Measurements from ENCODE around the gene KCTD21. TPM values are rescaled to one million over a fixed set of nuclear protein-coding genes. Genes with fewer than 3 reads are reported as not detected.
"Not testable (repeated sequence)": the region's sequence is repeated elsewhere in the genome, so short reads cannot be mapped to it uniquely, and the experiment has no call there.

KCTD21 gene
- total and polyA plus RNA-seq, 2 experiments from 2014 or later = 5.7 to 13.1 TPM

- Histone ChIP-seq H3K9me2 (ENCODE audit: insufficient read depth) (no peaks in the 10 kb centered on the region), H3K9ac (no peak overlapping the region), H3K27ac (no peak overlapping the region), H3K4me2 (ENCODE audit: unreplicated experiment) (no peak overlapping the region), H2AFZ (no peak overlapping the region), H4K20me1 (ENCODE audit: insufficient read depth) (no peaks in the 10 kb centered on the region), H3K4me3 (no peak overlapping the region), H3K9me3 (ENCODE audit: low read depth) (no peaks in the 10 kb centered on the region), H3K27me3 (replicated peaks; ENCODE audit: insufficient read depth) (no peaks in the 10 kb centered on the region), H3K79me2 (ENCODE audit: insufficient read depth) (no peaks in the 10 kb centered on the region), H3K36me3 (ENCODE audit: low read depth) (no peaks in the 10 kb centered on the region), H3K4me1 (ENCODE audit: insufficient read depth) (no peaks in the 10 kb centered on the region), H3F3A (ENCODE audit: insufficient read depth) (no peaks in the 10 kb centered on the region)
- in situ Hi-C loops (cut with MboI) = loop anchor here (10.0 kb wide), 1 partner anchor 341 kb away; no protein-coding TSS in a partner anchor
- no peak for DNase-seq
- 89 to 96% methylated on average over 9 of the region's 9 CpGs for WGBS, 2 experiments (ENCODE audit: low coverage in 1 of 2, low lambda C conversion rate in 2 of 2, missing lambda C conversion rate in 2 of 2)
- no peak for TF ChIP-seq EZH2phosphoT487 (IDR thresholded peaks at IDR 0.05; ENCODE audit: insufficient read depth, low read depth)
- TF ChIP-seq EZH2 (IDR thresholded peaks at IDR 0.05; ENCODE audit: insufficient read depth, poor library complexity, severe bottlenecking) = no peak
These were observed 35.0 kb upstream of the KCTD21 start for GRCh38 chr11:78223320-78223954.

DNA sequence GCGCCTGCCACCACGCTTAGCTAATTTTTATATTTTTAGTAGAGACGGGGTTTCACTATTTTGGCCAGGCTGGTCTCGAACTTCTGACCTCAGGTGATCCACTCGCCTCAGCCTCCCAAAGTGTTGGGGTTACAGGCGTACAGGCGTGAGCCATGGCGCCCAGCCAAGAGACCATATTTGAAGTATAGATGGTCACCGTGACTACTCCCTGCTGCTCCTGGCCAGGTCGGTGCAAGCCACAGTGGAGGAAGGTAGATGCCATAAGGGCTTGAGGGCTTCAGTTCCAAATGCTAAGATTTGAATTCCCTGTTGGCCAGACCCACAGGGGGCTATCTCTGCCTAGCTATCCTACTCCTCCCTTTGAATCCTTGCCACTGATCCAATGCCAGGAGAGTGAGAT lies 34.3 kb upstream of the KCTD21 start:
- not testable (repeated sequence) for H3K4me3 ChIP-seq; H3K9ac ChIP-seq; H3K79me2 ChIP-seq (ENCODE audit: insufficient read depth); H3K27me3 ChIP-seq (replicated peaks; ENCODE audit: insufficient read depth); H3F3A ChIP-seq (ENCODE audit: insufficient read depth); DNase-seq; H3K9me2 ChIP-seq (ENCODE audit: insufficient read depth); H2AFZ ChIP-seq; H3K36me3 ChIP-seq (ENCODE audit: low read depth); H3K9me3 ChIP-seq (ENCODE audit: low read depth); H3K27ac ChIP-seq; H4K20me1 ChIP-seq (ENCODE audit: insufficient read depth); H3K4me1 ChIP-seq (ENCODE audit: insufficient read depth); H3K4me2 ChIP-seq (ENCODE audit: unreplicated experiment)
- in situ Hi-C loops (cut with MboI) = loop anchor here (10.0 kb wide), 1 partner anchor 342 kb away; no protein-coding TSS in a partner anchor
- WGBS, 2 experiments (ENCODE audit: low coverage in 1 of 2, low lambda C conversion rate in 2 of 2, missing lambda C conversion rate in 2 of 2) = 80 to 81% methylated on average over 10 of the region's 10 CpGs

DNA sequence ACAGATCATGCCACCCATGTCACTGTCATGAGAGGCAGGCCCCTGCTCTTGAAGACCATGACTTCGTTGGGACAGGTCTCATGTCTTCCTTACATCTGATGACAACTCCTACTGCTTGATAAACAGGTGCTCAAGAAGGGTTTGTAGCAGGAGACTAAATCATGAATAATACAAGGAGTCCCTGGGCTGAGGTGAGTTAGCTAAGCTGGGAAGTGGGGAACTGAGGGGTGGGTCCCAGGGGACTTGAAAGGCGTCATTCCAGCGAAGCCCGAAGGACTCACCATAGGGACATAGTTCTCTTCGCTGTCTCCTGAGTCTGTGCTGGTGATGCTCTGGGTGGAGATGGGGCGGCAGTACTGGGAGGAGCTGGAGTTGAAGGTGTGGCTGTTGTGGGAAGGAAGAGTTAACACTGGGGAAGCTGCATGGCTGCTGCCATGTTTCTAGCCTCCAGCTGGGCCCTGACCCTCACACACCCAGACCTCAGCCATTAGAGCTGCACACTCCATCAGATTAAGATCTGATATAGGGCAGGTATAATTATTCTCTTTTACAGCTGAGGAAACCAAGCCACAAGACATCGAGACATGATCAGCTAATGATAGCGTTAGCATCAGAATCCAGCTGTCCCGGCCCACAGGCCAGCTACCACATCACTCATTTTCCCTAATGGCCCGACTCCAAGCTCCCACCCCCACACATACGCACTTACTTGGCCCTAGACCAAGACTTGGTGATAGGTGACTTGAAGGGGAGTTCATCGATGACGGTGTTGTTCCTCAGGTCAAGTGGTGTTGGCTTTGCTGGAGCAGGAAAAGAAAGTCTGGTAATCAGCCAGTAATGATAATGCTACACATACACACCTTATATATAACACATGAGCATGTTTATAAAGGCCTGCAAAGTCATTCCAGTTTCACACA lies 33.2 kb upstream of the KCTD21 start:
- H2AFZ ChIP-seq = no peak overlapping the region
- in situ Hi-C loops (cut with MboI) = loop anchor here (10.0 kb wide), 1 partner anchor 343 kb away; no protein-coding TSS in a partner anchor
- H3K79me2 ChIP-seq (ENCODE audit: insufficient read depth) = no peaks in the 10 kb centered on the region
- H3K9me2 ChIP-seq (ENCODE audit: insufficient read depth) = no peaks in the 10 kb centered on the region
- no peak overlapping the region for H3K27ac ChIP-seq
- H3K36me3 ChIP-seq (ENCODE audit: low read depth) = no peaks in the 10 kb centered on the region
- WGBS, 2 experiments (ENCODE audit: low coverage in 1 of 2, low lambda C conversion rate in 2 of 2, missing lambda C conversion rate in 2 of 2) = 88 to 89% methylated on average over 13 of the region's 13 CpGs
- H3K4me1 ChIP-seq (ENCODE audit: insufficient read depth) = no peaks in the 10 kb centered on the region
- no peak overlapping the region for H3K4me2 ChIP-seq (ENCODE audit: unreplicated experiment)
- no peak overlapping the region for H3K9ac ChIP-seq
- no peaks in the 10 kb centered on the region for H3K9me3 ChIP-seq (ENCODE audit: low read depth)
- no peaks in the 10 kb centered on the region for H4K20me1 ChIP-seq (ENCODE audit: insufficient read depth)
- H3K27me3 ChIP-seq (replicated peaks; ENCODE audit: insufficient read depth) = no peaks in the 10 kb centered on the region
- TF ChIP-seq EZH2 (IDR thresholded peaks at IDR 0.05; ENCODE audit: insufficient read depth, poor library complexity, severe bottlenecking) (no peak), EZH2phosphoT487 (IDR thresholded peaks at IDR 0.05; ENCODE audit: insufficient read depth, low read depth) (no peak)
- H3F3A ChIP-seq (ENCODE audit: insufficient read depth) = no peaks in the 10 kb centered on the region
- no peak overlapping the region for H3K4me3 ChIP-seq
- DNase-seq = no peak

- TF ChIP-seq EZH2 (IDR thresholded peaks at IDR 0.05; ENCODE audit: insufficient read depth, poor library complexity, severe bottlenecking) (no peak), EZH2phosphoT487 (IDR thresholded peaks at IDR 0.05; ENCODE audit: insufficient read depth, low read depth) (no peak)
- H3K79me2 ChIP-seq (ENCODE audit: insufficient read depth) = no peaks in the 10 kb centered on the region
- H3K9ac ChIP-seq = no peak overlapping the region
- H3F3A ChIP-seq (ENCODE audit: insufficient read depth) = no peaks in the 10 kb centered on the region
- H3K9me2 ChIP-seq (ENCODE audit: insufficient read depth) = no peaks in the 10 kb centered on the region
- H3K4me1 ChIP-seq (ENCODE audit: insufficient read depth) = no peaks in the 10 kb centered on the region
- in situ Hi-C loops (cut with MboI) = loop anchor here (10.0 kb wide), 1 partner anchor 344 kb away; no protein-coding TSS in a partner anchor
- H3K4me3 ChIP-seq = no peak overlapping the region
- H2AFZ ChIP-seq = no peak overlapping the region
- H3K27me3 ChIP-seq (replicated peaks; ENCODE audit: insufficient read depth) = no peaks in the 10 kb centered on the region
- H3K4me2 ChIP-seq (ENCODE audit: unreplicated experiment) = no peak overlapping the region
- WGBS, 2 experiments (ENCODE audit: low coverage in 1 of 2, low lambda C conversion rate in 2 of 2, missing lambda C conversion rate in 2 of 2) = 85 to 90% methylated on average over 14 of the region's 14 CpGs
- H3K9me3 ChIP-seq (ENCODE audit: low read depth) = no peaks in the 10 kb centered on the region
- no peaks in the 10 kb centered on the region for H3K36me3 ChIP-seq (ENCODE audit: low read depth)
- no peak overlapping the region for H3K27ac ChIP-seq
- no peak for DNase-seq
- H4K20me1 ChIP-seq (ENCODE audit: insufficient read depth) = no peaks in the 10 kb centered on the region
These were observed 32.1 kb upstream of the KCTD21 start for GRCh38 chr11:78220218-78221157.
